ENCODE measurements around the gene XCL1. TPM values are rescaled to one million over a fixed set of nuclear protein-coding genes. Genes with fewer than 3 reads are reported as not detected.

The XCL1 gene
- total RNA-seq, 2 experiments from 2014 or later = 0.22 to 0.38 TPM

DNA sequence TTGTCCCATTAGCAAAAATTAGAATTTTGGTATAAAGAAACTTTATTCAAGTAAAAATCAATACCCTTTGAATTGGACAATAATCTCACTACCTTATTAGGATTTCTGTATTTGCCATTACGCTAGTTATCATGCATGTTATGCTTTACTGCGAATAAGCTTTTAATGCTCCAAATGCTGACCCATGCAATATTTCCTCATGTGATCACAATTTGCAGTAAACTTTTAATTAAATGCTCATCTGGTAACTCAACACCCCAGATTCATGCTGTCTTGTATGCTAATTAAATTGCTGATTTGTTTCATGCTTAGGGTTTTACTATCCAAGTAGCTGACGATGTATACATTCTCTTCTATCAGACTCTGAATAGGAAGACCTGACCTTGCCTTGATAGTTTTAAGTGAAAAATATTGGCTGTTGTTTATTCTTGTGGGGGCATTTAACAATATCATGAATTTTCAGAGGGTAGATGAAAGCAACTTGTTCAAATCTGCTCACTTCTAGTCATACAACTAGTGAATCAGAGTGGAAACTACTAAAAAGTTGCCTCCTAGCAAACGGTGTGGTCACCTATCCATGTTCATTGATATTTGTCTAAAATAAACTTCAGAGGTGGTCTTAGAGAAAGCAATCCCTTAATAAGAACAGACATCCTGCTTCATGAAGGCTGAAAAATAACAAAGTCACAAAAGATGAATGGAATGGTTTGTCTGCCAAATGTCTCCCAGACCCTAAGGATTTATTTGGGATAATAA, 5.6 kb downstream of the XCL1 start:
- H3K4me1 ChIP-seq (ENCODE audit: insufficient read depth, low read length) = no peaks in the 10 kb centered on the region
- Mint-ChIP-seq H3K27ac (no peak overlapping the region), H3K4me3 (no peak overlapping the region), H3K9me3 (no peaks in the 10 kb centered on the region), H3K36me3 (ENCODE audit: low read depth) (no peaks in the 10 kb centered on the region), H3K27me3 (no peaks in the 10 kb centered on the region), H3K4me1 (ENCODE audit: low read depth) (no peaks in the 10 kb centered on the region)
- H3K27ac ChIP-seq (ENCODE audit: low read depth in 1 of 2, low read length in 2 of 2) = no peak overlapping the region
- no peak overlapping the region for H3K4me3 ChIP-seq (ENCODE audit: low read length)
- no peaks in the 10 kb centered on the region for H3K27me3 ChIP-seq (ENCODE audit: control insufficient read depth in 1 of 2, insufficient read depth in 2 of 2, low read length in 2 of 2)
- intact Hi-C loops (cut with DNase I, micrococcal nuclease) = no loop called here
- ATAC-seq (ENCODE audit: poor library complexity) = no peak
- ChIA-PET CTCF (no interaction called here), POLR2A (no interaction called here)
- TF ChIP-seq, protein P1, sequence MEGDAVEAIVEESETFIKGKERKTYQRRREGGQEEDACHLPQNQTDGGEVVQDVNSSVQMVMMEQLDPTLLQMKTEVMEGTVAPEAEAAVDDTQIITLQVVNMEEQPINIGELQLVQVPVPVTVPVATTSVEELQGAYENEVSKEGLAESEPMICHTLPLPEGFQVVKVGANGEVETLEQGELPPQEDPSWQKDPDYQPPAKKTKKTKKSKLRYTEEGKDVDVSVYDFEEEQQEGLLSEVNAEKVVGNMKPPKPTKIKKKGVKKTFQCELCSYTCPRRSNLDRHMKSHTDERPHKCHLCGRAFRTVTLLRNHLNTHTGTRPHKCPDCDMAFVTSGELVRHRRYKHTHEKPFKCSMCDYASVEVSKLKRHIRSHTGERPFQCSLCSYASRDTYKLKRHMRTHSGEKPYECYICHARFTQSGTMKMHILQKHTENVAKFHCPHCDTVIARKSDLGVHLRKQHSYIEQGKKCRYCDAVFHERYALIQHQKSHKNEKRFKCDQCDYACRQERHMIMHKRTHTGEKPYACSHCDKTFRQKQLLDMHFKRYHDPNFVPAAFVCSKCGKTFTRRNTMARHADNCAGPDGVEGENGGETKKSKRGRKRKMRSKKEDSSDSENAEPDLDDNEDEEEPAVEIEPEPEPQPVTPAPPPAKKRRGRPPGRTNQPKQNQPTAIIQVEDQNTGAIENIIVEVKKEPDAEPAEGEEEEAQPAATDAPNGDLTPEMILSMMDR (IDR thresholded peaks at IDR 0.05) = no peak
- H3K9me3 ChIP-seq (ENCODE audit: control insufficient read depth in 1 of 2, insufficient read depth in 1 of 2, low read length in 2 of 2) = no peaks in the 10 kb centered on the region
- no peak for DNase-seq
- no peaks in the 10 kb centered on the region for H3K36me3 ChIP-seq (ENCODE audit: insufficient read depth, low read length)

DNA sequence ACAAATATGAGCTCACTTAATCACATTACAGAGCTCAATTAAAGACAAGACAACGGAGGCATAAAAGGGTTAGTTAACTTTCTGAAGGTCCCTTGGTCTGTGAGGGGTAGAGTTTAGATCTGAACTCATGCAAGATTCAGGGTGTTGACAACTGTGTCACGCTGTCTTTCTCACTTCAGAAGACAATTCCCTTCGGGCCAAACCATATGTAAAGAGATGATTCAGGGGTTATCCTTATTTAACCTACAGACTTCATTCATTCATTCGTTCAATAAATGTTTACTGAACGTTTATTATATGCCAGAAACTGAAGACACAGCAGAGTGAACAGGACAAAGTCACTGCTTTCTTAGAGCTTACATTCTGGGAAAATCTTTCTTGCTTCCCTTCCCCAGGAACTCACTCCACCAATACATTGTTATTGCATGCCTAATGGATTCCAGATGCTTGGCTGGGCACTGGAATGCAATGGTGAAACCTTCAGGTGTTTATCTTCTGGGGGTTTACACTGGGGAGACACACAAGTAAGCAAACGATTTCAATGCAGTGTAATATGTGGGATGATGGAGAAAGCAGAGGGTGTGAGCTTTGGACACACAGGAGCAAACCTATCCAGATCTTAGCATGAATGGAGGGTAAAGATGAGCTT, 6.4 kb downstream of the XCL1 start:
- H3K4me1 ChIP-seq (ENCODE audit: insufficient read depth, low read length) = no peaks in the 10 kb centered on the region
- H3K36me3 Mint-ChIP-seq (ENCODE audit: low read depth) = no peaks in the 10 kb centered on the region
- no peak for DNase-seq
- H3K9me3 Mint-ChIP-seq = no peaks in the 10 kb centered on the region
- intact Hi-C loops (cut with DNase I, micrococcal nuclease) = no loop called here
- no peak for ATAC-seq (ENCODE audit: poor library complexity)
- no peak overlapping the region for H3K4me3 Mint-ChIP-seq
- no peak overlapping the region for H3K27ac Mint-ChIP-seq
- ChIA-PET CTCF (no interaction called here), POLR2A (no interaction called here)
- H3K36me3 ChIP-seq (ENCODE audit: insufficient read depth, low read length) = no peaks in the 10 kb centered on the region
- H3K9me3 ChIP-seq (ENCODE audit: control insufficient read depth in 1 of 2, insufficient read depth in 1 of 2, low read length in 2 of 2) = no peaks in the 10 kb centered on the region
- no peaks in the 10 kb centered on the region for H3K4me1 Mint-ChIP-seq (ENCODE audit: low read depth)
- no peaks in the 10 kb centered on the region for H3K27me3 Mint-ChIP-seq
- no peak overlapping the region for H3K4me3 ChIP-seq (ENCODE audit: low read length)
- H3K27ac ChIP-seq (ENCODE audit: low read depth in 1 of 2, low read length in 2 of 2) = no peak overlapping the region
- H3K27me3 ChIP-seq (ENCODE audit: control insufficient read depth in 1 of 2, insufficient read depth in 2 of 2, low read length in 2 of 2) = no peaks in the 10 kb centered on the region
- TF ChIP-seq, protein P1 (IDR thresholded peaks at IDR 0.05) = no peak

DNA sequence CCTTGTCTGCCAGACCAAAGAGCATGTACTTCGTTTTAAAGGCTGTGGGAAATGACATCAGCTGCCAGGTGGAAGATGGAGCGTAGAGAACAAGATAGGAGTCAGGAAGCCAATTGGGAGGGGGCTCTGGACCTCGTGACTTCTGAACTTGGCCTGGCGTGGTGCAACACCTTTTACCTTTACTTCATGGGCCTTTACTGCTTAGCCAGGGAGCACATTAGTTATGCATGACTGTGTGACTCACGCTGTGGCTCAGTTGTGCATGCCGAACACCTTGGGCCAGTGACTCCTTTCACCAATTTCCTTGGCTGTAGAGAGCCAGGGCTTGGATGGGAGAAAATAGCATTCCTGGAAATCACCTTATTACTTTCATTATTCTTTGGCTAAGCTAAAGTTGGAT, 7.2 kb downstream of the XCL1 start:
- Histone ChIP-seq H3K27me3 (ENCODE audit: control insufficient read depth in 1 of 2, insufficient read depth in 2 of 2, low read length in 2 of 2) (no peaks in the 10 kb centered on the region), H3K9me3 (ENCODE audit: control insufficient read depth in 1 of 2, insufficient read depth in 1 of 2, low read length in 2 of 2) (no peaks in the 10 kb centered on the region), H3K36me3 (ENCODE audit: insufficient read depth, low read length) (no peaks in the 10 kb centered on the region), H3K4me3 (ENCODE audit: low read length) (no peak overlapping the region), H3K27ac (ENCODE audit: low read depth in 1 of 2, low read length in 2 of 2) (no peak overlapping the region), H3K4me1 (ENCODE audit: insufficient read depth, low read length) (no peaks in the 10 kb centered on the region)
- no peaks in the 10 kb centered on the region for H3K36me3 Mint-ChIP-seq (ENCODE audit: low read depth)
- H3K4me3 Mint-ChIP-seq = no peak overlapping the region
- intact Hi-C loops (cut with DNase I, micrococcal nuclease) = no loop called here
- H3K27me3 Mint-ChIP-seq = no peaks in the 10 kb centered on the region
- ATAC-seq (ENCODE audit: poor library complexity) (no peak), DNase-seq (no peak)
- H3K27ac Mint-ChIP-seq = no peak overlapping the region
- no peaks in the 10 kb centered on the region for H3K4me1 Mint-ChIP-seq (ENCODE audit: low read depth)
- CTCF ChIA-PET = no interaction called here
- TF ChIP-seq, protein P1 (IDR thresholded peaks at IDR 0.05) = no peak
- POLR2A ChIA-PET = no interaction called here
- no peaks in the 10 kb centered on the region for H3K9me3 Mint-ChIP-seq

All from CD4-positive, alpha-beta T cell (primary cell).